NCI-H82 (cell line): Measurements from ENCODE around the gene APMAP.
A peak's percentile ranks its signal among the peaks of the same experiment; 100 is the strongest.
"Not testable (repeated sequence)": the region's sequence is repeated elsewhere in the genome, so short reads cannot be mapped to it uniquely, and the experiment has no call there.

Experiments
- DNase-seq: peaks from one replicate; lab custom pipeline; 2025; lab: John Stamatoyannopoulos, UW

The APMAP gene

GRCh38 chr20:24933266-24933908 is 59.2 kb downstream of the APMAP start:
- DNase-seq, result no peak

DNA sequence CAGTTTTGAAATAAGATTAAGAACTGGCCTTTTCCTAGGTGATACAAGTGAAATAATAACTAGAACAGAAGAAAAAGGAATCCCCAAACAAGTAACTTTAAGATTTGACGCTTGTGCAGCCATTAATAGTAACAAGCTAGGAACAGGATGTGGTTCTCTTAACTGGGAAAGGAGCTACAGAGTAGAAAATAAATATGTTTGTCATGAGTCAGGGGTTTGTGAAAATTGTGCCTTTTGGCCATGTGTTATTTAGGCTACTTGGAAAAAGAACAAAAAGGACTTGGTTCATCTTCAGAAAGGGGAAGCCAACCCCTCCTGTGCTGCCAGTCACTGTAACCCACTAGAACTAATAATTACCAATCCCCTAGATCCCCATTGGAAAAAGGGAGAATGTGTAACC is 60.7 kb downstream of the APMAP start:
- not testable (repeated sequence) for DNase-seq

- DNase-seq, result not testable (repeated sequence)
Observed at GRCh38 chr20:24930724-24931688, 61.5 kb downstream of the APMAP start.

- not testable (repeated sequence) for DNase-seq
Observed at GRCh38 chr20:24929867-24930723, 62.5 kb downstream of the APMAP start.

- not testable (repeated sequence) for DNase-seq
Observed at GRCh38 chr20:24929259-24929658, 63.3 kb downstream of the APMAP start.

GRCh38 chr20:24920706-24921105 is 71.8 kb downstream of the APMAP start:
- not testable (repeated sequence) for DNase-seq

DNA sequence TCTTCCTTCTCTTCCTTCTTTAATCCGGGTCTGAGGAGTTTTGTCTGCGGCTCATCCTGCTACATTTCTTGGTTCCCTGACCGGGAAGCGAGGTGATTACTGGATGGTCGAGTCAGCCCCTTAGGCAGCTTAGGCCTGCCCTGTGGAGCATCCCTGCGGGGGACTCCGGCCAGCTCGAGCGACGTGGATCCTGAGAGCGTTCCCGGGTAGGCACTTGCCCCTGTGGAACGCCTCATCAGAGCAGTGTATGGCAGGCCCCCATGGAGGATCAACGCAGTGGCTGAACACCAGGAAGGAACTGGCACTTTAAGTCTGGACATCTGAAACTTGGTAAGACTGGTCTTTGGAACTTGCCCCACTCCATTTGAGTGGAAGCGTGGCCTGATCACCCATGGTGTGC is 72.9 kb downstream of the APMAP start:
- DNase-seq, result not testable (repeated sequence)

DNA sequence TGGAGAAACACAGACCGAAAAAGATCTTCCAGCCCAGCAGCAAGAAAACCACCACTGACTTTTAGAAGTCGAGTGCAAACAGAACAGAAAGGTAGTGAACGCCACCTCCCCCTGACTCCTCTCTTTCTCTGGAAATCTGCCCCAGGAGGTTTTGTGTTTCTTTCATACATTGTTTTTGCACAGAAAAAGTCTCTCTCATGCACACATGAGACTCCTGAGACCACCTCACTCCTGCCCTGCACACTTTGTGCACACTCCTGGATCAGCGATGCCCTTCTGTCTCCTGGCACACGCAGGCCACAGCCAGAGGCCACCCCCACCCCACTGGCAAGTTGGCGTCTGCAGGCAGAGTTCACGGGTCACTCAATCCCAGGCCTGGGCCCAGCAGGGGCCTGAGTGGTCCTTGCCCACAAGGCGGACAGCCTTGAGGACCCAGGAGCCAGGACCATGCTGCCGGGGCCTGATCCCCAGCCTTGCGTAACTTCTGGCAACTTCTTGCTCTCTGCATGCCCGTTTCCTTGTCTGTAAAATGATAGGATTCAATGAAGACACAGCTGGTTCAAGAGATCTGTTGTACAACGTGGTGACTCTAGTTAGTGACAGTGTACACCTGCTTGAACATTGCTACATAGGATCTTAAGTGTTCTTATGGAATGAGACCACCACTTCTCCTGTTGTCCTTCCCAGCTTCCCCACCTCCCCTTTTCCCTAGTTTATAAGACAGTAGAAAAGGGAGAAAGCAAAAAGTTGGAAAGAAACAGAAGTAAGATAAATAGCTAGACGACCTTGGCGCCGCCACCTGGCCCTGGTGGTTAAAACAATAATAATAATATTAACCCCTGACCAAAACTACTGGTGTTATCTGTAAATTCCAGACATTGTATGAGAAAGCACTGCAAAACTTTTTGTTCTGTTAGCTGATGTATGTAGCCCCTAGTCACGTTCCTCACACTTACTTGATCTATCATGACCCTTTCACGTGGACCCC is 73.7 kb downstream of the APMAP start:
- DNase-seq, result no peak

- DNase-seq, result peak; percentile 85
Observed at GRCh38 chr20:24917797-24918578, 74.6 kb downstream of the APMAP start.

DNA sequence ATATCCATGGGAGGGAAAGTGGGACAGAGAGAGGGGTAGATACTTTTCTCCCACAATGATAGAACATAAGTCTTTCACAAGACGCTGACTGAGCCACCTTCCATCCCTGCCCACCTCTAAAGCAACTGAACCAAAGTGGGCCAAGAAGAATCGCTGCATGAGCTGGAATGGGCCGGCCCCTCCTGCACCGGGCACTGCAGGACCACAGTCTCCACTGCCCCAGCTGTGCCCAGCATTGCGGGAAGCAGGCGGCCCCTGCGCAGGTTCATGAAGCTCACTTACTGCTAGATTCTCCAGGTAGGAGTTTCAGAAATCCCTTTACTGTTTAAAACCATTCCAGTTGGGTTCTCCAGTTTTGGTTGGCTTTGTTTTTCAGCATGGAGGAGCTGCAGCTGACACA is 75.5 kb downstream of the APMAP start:
- DNase-seq, result no peak

GRCh38 chr20:24916412-24916811 is 76.1 kb downstream of the APMAP start:
- DNase-seq, result no peak

- no peak for DNase-seq
Observed at GRCh38 chr20:24915892-24916291, 76.7 kb downstream of the APMAP start.

- DNase-seq, result no peak
Observed at GRCh38 chr20:24915440-24915839, 77.1 kb downstream of the APMAP start.

DNA sequence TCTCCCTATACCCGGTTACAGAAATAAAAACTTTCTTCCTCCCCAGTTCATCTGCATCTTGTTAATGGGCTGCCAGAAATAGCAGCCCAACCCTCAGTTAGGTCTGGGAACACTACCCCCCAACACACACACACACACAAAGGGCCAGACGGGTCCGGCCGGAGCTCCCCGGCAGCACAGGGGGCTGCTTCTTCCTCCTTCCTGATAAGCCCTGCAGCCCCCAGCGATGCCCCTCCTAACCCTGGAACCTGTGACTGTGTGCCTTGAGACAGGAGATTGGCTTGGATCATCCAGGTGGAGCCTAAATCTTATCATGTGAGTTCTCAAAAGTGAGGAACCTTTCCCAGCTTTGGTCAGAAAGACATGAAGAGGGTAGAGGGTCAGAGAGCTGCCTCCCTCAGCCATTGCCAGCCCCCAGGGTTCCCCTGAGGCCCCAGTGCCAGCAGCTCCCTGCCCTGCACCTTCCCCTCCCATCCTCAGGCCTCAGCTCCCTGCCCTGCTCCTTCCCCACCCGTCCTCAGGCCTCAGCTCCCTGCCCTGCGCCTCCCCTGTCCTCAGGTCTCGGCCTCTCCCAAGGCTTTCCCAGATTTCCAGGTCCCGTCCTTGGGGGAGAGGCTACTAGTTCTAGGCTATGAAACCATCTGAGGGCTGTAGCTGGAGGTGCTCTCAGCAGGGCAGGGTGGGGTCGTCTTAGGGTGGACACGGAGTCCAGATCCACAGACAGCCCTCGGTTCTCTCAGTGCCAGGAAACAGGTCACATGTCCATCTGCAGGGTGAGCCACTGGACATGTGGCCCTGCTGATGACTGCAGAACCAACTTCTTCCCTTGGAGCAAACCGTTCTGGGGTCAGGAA is 77.9 kb downstream of the APMAP start:
- DNase-seq, result no peak

DNA sequence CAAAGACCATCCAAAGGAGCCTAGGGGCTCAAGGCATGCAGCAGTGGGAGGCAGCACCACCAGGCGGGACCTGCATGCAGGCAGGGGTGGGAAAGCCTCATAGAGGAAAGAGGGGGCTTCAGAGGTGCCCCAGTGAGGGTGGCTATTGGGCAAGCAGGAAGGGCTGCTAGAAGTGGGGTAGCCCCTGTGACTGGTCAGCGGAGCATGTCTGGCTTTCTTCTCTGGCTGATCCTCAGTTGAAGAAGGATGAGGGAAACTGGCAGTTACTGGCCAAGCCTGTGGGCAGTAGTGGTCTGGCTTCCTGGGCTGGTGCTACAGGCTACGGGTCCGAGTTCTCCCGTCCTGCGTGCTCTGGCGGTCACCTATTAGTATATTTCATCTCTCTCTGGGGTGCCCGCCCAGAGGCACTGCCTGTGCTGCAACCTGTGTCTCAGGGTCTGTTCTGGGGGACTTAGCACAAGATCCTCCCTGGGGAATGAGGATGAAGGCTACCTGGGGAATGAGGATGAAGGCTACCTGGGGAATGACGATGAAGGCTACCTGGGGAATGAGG is 79.4 kb downstream of the APMAP start:
- no peak for DNase-seq
